NB4 (cell line): Measurements from ENCODE around the gene TRIM62.
A peak's percentile ranks its signal among the peaks of the same experiment; 100 is the strongest.

Experiments used
- POLR2A ChIP-seq: IDR thresholded peaks from 2 replicates; pipeline ENCODE4 v1.6.1; 2011; ENCODE audit warnings: mild to moderate bottlenecking; ENCODE audit not compliant: insufficient read length; ENCODE audit errors: extremely low read depth
- TF ChIP-seq, protein P1 (sequence below): IDR thresholded peaks from one replicate; pipeline ENCODE4 v1.5.1; 2012; ENCODE audit warnings: low read depth, low read length
- TF ChIP-seq, protein P2 (sequence below): IDR thresholded peaks from 2 replicates; pipeline ENCODE4 v1.6.1; 2011; ENCODE audit warnings: low read depth, low read length

DNA sequence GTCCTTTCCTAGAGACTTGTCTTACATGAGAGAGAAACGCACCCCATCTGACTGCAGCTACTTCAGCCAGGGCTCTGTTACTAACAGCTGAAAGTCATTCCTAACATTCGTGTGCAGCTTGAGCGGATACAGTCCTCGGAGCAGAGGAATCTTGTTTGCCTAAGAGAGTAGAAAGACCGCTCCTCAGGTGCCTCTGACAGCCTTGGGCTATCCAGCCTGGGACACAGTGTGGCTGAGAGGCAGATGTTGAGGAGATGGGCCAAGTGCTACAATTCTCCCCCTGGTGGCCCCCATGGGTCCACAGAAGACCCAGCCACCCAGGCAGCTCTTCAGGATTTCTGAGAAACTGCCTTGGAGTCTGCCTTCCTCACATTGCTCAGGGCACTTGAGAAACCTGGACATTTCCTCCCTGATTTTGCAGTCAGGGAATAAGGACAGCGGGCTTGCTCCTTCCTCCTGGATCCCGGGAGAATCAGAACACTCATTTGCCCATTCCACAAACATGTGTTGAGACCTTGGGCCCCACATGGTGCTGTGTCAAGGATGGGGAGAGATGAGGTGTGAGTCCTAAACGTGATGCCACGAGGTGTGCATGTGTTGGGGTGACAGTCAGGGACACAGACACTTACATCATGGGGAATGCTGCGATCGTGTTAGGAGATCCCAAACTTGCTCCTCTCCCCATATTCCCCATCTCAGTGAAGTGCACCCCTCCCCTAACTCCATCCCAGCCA lies 13.1 kb downstream of the TRIM62 start:
- TF ChIP-seq, protein P1, sequence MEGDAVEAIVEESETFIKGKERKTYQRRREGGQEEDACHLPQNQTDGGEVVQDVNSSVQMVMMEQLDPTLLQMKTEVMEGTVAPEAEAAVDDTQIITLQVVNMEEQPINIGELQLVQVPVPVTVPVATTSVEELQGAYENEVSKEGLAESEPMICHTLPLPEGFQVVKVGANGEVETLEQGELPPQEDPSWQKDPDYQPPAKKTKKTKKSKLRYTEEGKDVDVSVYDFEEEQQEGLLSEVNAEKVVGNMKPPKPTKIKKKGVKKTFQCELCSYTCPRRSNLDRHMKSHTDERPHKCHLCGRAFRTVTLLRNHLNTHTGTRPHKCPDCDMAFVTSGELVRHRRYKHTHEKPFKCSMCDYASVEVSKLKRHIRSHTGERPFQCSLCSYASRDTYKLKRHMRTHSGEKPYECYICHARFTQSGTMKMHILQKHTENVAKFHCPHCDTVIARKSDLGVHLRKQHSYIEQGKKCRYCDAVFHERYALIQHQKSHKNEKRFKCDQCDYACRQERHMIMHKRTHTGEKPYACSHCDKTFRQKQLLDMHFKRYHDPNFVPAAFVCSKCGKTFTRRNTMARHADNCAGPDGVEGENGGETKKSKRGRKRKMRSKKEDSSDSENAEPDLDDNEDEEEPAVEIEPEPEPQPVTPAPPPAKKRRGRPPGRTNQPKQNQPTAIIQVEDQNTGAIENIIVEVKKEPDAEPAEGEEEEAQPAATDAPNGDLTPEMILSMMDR: peak; percentile 4
- no peak for TF ChIP-seq POLR2A
- TF ChIP-seq, protein P2, sequence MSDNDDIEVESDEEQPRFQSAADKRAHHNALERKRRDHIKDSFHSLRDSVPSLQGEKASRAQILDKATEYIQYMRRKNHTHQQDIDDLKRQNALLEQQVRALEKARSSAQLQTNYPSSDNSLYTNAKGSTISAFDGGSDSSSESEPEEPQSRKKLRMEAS: no peak
